Right ventricle myocardium superior (tissue), 1 donor: Measurements from ENCODE around the gene ELOA2. TPM values are rescaled to one million over a fixed set of nuclear protein-coding genes. Genes with fewer than 3 reads are reported as not detected.
"Not testable (repeated sequence)": the region's sequence is repeated elsewhere in the genome, so short reads cannot be mapped to it uniquely, and the experiment has no call there.

Experiments used
- ATAC-seq: fragments of 200-7000 bp; cut with Tn5 transposase; one replicate; pipeline ENCODE4 v1.9.1; 2020; ENCODE audit warnings: mild to moderate bottlenecking; ENCODE audit not compliant: poor library complexity
- DNase-seq: peaks from one replicate; pipeline ENCODE4 v3.0.0-alpha.2; 2020
- intact Hi-C: fragments of 100-400 bp; cut with DNase I; formaldehyde crosslinking; loops from one replicate; pipeline ENCODE4 v1.11.2; 2022
- total RNA-seq: library from RNA; stranded (reverse); fragmentation: NEBNext Ultra II Directional; extraction: Animal tissue kit (Norgen Biotek cat#: 25700); gene quantifications from one replicate; pipeline ENCODE4 v1.2.1, GENCODE V29; 2021
- donor health status: DM: no; HTN: yes; CAD: no; lungs with severe emphysema.

ELOA2 gene
- total RNA-seq, 1 donor from 2014 or later = not detected

DNA sequence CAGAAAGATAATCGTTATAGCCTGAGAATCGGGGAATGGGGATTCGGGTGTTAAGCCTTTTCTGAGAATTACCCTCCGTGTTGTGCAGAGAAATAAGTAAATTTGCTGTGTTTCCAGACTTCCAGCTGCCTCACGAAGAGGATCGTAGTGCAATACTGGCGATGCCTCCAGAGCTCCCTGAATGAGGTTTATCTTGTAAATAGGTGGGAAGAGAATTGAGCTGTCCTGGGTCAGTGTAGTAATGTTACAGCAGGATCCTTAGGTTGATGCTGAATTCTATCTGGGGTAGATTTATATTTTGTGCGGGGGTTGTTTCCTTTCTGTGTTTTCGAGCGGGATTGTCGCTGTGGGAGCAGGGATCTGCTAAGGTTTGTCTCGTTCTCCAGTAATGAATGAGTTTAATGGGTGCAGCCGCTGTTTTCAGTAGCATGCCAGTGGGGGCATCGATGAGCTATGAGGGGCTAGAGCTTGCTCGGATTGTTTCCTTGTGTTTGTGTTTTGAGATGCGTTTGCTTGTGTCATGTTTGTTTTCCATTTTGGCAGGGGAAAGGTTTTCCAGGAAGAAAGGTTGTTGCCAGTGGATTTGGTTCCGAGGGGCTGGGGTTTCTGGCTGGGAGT is 9.8 kb downstream of the ELOA2 start:
- DNase-seq, intact Hi-C loops, ATAC-seq: not testable (repeated sequence)

DNA sequence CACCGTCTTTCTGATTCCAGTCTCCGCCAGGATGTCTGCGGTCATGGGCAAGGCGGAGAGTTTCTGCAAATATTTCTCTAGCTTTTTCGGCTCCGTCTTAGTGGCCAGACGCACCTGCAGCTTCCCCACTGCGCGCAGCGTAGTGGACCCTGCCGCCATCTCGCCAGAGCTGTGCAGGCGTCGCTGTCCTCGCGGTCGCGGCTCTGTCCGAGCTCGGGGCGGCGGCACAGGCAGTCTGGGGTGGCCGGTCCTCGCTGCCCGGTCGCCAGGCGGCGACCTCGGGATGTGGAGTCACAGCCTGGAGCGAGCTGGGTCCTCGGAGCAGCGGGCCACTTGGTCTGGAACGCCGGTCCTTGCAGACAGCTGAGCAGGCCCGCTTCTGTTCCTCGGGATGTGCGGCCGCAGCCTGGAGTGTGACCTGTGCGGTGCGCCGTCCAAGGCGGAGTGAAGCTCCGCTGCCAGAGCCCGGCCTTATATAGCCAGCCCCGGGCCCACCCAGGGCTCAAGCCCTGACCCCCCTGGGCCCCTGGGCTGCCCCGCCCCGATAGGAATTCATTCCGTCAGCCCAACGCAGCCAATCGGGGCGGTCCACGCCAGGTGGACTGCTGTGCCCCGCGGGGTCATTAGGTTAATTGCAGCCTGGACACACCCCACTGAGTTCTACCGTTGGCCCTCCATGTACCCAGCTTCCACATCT is 11.5 kb downstream of the ELOA2 start:
- ATAC-seq = peak; percentile 38
- intact Hi-C loops, DNase-seq: not testable (repeated sequence)

DNA sequence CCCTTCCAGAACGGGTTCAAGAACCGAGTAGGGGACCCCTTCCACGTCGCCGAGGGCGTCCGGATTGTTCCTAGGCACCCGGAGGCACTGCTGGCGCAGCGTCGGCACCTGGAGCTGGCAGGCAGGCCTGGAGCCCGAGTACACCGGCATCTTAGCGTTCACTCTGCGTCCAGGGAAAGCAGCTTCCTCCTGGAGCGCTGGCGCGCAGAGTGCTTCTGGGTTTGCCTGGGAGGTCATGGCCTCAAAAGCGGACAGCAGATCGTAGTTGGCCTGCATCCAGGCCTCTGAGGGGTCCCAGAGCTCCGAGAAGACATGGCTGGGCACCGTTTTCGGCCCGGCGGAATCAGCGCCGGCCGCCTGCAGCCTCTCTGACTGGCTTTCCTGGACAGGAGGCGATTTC is 12.6 kb downstream of the ELOA2 start:
- ATAC-seq, DNase-seq, intact Hi-C loops: not testable (repeated sequence)

DNA sequence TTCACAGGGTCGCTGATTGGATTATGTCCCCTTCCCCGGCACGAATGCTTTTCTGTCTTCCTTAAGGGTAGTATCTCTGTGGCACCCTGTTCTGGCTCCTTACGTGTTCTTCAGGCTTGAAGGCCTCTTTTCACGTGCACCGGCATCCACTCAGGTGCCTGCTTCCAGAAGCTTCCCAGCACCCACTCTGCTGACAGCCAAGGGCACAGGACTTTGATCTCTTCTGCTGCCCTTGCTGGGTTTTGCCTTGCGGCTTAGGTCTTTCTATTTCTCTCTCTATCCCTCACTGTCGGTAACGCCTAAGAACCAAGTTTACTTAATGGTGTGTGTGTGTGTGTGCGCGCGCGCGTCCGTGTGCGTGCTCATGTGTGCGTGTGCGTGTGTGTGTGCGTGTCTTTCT is 14.7 kb downstream of the ELOA2 start:
- intact Hi-C loops, ATAC-seq, DNase-seq: not testable (repeated sequence)

DNA sequence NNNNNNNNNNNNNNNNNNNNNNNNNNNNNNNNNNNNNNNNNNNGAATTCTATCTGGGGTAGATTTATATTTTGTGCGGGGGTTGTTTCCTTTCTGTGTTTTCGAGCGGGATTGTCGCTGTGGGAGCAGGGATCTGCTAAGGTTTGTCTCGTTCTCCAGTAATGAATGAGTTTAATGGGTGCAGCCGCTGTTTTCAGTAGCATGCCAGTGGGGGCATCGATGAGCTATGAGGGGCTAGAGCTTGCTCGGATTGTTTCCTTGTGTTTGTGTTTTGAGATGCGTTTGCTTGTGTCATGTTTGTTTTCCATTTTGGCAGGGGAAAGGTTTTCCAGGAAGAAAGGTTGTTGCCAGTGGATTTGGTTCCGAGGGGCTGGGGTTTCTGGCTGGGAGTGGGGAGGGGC is 15.6 kb downstream of the ELOA2 start:
- DNase-seq, ATAC-seq, intact Hi-C loops: not testable (repeated sequence)

Other genes starting within 250 kb of the ELOA2 start
- gene PIAS2, start 118.1 kb downstream of the ELOA2 start, total RNA-seq = 28.1 TPM
- gene KATNAL2, start 118.0 kb downstream of the ELOA2 start, total RNA-seq = 3.0 TPM
- 30.7 TPM for gene HDHD2, start 114.9 kb upstream of the ELOA2 start, total RNA-seq
- gene IER3IP1, start 140.7 kb upstream of the ELOA2 start, total RNA-seq = 7.8 TPM
- gene SKOR2, start 216.0 kb upstream of the ELOA2 start, total RNA-seq = not detected